Gastroesophageal sphincter (tissue), 3 donors: ENCODE data around the gene NOS1AP.

Experiments used
- POLR2A ChIP-seq, 2 donors: fragments of 450-650 bp; IDR thresholded peaks; one replicate each; pipeline ENCODE4 v1.6.1; 2017; ENCODE audit warnings: antibody characterized with exemption in 2 of 2, mild to moderate bottlenecking in 2 of 2, moderate library complexity in 1 of 2
- POLR2AphosphoS5 ChIP-seq: sonication (generic); formaldehyde crosslinking; IDR thresholded peaks from one replicate; pipeline ENCODE4 v1.6.1; 2017; ENCODE audit warnings: antibody characterized with exemption
- TF ChIP-seq, protein P1 (sequence below), 4 experiments: fragments of 200-600 bp in 2 of 4; fragments of 450-650 bp in 2 of 4; sonication (generic) in 1 of 4; IDR thresholded peaks; one replicate each; pipeline ENCODE4 v1.5.1; 2017 to 2019; ENCODE audit warnings: antibody characterized with exemption in 4 of 4, mild to moderate bottlenecking in 2 of 4, moderate library complexity in 2 of 4

GRCh38 chr1:162150112-162150511 lies 80.6 kb downstream of the NOS1AP start:
- TF ChIP-seq POLR2A (IDR thresholded peaks at IDR 0.05), result no peak
- TF ChIP-seq, protein P1, sequence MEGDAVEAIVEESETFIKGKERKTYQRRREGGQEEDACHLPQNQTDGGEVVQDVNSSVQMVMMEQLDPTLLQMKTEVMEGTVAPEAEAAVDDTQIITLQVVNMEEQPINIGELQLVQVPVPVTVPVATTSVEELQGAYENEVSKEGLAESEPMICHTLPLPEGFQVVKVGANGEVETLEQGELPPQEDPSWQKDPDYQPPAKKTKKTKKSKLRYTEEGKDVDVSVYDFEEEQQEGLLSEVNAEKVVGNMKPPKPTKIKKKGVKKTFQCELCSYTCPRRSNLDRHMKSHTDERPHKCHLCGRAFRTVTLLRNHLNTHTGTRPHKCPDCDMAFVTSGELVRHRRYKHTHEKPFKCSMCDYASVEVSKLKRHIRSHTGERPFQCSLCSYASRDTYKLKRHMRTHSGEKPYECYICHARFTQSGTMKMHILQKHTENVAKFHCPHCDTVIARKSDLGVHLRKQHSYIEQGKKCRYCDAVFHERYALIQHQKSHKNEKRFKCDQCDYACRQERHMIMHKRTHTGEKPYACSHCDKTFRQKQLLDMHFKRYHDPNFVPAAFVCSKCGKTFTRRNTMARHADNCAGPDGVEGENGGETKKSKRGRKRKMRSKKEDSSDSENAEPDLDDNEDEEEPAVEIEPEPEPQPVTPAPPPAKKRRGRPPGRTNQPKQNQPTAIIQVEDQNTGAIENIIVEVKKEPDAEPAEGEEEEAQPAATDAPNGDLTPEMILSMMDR (IDR thresholded peaks at IDR 0.05), result no peak
- TF ChIP-seq POLR2AphosphoS5, result no peak
